ENCODE data around the gene TSEN54. TPM values are rescaled to one million over a fixed set of nuclear protein-coding genes. Genes with fewer than 3 reads are reported as not detected.

The TSEN54 gene
- total RNA-seq, 1 experiment from 2014 or later = 87.3 TPM

GRCh38 chr17:75566416-75566815, 50.1 kb downstream of the TSEN54 start (continued):
- TF ChIP-seq REST (IDR thresholded peaks at IDR 0.05; ENCODE audit: low read depth) (no peak), ZNF274 (IDR thresholded peaks at IDR 0.05; ENCODE audit: low read depth, low read length) (no peak)

- no peaks in the 10 kb centered on the region for H3K9me2 ChIP-seq (ENCODE audit: insufficient read depth)
- H3K9ac ChIP-seq (ENCODE audit: low read length) = no peak overlapping the region
- H3K9me3 ChIP-seq (ENCODE audit: control insufficient read depth in 1 of 2, insufficient read depth in 1 of 2, low read depth in 1 of 2, low read length in 2 of 2) = no peaks in the 10 kb centered on the region
- no peak overlapping the region for H2AFZ ChIP-seq (ENCODE audit: low read depth, low read length, poor library complexity, severe bottlenecking)
- H3K4me2 ChIP-seq (ENCODE audit: low read length) = no peak overlapping the region
- no peak overlapping the region for H3K4me3 ChIP-seq (replicated peaks in 1 of 2; ENCODE audit: low read depth in 1 of 2, low read length in 2 of 2)
- TF ChIP-seq SIN3A (IDR thresholded peaks at IDR 0.05; ENCODE audit: low read depth) = no peak
- H3K79me2 ChIP-seq (ENCODE audit: insufficient read depth, low read length) = no peaks in the 10 kb centered on the region
- H3K4me1 ChIP-seq (ENCODE audit: control insufficient read depth in 1 of 2, insufficient read depth in 2 of 2, low read length in 2 of 2) = peaks cover 8 to 9% of the 10 kb centered on the region in 2 experiments; a peak in 3 of 4 replicates
- no TSS peak for BruUV-seq (replicated peaks)
- H3K27me3 ChIP-seq (ENCODE audit: insufficient read depth, low read length) = no peaks in the 10 kb centered on the region
- no peak overlapping the region for H3K27ac ChIP-seq (ENCODE audit: low read depth, low read length)
- CTCF ChIA-PET = no interaction called here
- intact Hi-C loops (cut with micrococcal nuclease) = no loop called here
- RAD21 ChIA-PET (ENCODE audit: low non-redundant PET in 1 of 2, low total read pairs in 2 of 2, uncharacterized antibody in 2 of 2, unreplicated experiment in 2 of 2) = no interaction called here
- no peaks in the 10 kb centered on the region for H4K20me1 ChIP-seq (ENCODE audit: insufficient read depth)
- ATAC-seq (no peak), DNase-seq (ENCODE audit: low read depth, low spot score) (no peak)
- POLR2A ChIA-PET = no interaction called here
- H3K36me3 ChIP-seq (ENCODE audit: control insufficient read depth in 1 of 2, insufficient read depth in 2 of 2, low read length in 2 of 2) = peaks cover 20 to 30% of the 10 kb centered on the region in 2 experiments
Observed at GRCh38 chr17:75566834-75567233, 50.5 kb downstream of the TSEN54 start.
